GM21390 (cell line): ENCODE measurements around the gene GAK.

Source experiments
- ATAC-seq: cut with Tn5 transposase; IDR thresholded peaks from one replicate; pipeline ENCODE4 v1.9.1; 2021; ENCODE audit not compliant: unreplicated experiment

The GAK gene

DNA sequence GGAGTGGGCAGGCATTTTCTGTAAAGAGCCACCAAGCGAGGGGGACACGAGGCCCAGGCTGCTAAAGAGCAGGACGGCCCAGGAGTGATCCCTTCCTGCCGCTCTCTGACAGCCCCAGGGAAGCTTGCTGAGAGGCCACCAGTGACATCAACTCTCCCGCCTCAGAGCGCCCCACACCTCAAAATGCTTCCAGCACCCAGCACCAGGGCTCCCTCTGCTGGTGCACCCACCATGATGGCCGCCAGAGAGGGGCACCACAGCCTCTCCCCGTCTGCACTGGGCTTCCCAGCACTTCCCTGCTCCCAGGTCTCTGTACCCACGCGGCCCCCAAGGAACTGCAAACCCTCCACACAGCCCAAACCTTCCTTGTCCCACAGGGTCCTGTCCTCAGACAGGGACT, 40.4 kb downstream of the GAK start:
- no peak for ATAC-seq

DNA sequence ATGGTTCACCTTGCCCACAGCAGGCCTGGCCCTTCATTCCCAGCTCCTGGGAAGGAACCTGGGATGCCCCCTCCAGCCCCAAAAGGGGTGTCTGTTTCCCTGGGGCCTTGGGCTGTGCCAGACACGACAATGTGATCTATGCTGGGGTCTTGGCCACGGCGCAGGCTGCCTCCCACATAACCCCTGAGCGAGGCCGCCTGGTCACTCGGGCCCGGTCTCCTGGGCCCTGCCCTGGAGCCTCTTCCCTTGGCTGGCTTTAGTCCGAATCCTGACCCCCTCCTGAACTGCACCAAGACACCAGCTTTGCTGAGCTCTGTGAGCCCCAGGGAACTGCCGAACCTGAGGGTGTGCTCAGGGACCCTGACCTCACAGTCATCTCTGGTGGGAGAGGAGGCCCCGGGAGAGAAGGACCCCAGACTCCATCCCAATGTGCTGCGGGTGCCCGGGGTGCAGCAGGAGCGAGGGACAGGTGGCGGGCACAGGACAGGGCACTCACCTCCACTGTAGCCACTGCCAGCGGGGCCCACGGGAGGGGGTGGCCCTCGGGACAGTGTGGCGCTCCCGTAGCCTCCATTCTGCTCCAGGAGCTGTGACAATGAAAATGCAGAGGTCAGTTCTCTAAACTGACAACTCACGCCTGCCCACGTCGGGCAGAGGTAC, 42.0 kb downstream of the GAK start:
- ATAC-seq, result no peak

DNA sequence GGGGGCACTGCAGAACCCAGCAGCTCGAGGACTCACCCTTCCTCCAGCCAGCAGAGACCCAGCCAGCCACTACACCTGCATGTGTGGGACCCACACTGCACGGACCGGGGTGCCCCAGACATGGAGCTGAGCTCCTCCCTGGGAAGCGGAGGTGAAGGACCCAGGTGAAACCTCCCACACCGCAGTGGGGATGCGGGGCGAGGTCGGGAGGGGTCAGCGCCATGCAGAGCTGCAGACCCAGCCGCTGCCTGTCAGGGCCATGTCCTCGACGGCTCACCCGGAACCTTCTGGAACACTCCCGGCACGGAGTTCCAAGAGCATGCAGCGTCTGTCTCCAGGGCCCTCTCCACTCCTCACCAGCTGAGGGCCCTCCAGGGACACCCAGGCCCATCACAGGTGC, 42.6 kb downstream of the GAK start:
- no peak for ATAC-seq

DNA sequence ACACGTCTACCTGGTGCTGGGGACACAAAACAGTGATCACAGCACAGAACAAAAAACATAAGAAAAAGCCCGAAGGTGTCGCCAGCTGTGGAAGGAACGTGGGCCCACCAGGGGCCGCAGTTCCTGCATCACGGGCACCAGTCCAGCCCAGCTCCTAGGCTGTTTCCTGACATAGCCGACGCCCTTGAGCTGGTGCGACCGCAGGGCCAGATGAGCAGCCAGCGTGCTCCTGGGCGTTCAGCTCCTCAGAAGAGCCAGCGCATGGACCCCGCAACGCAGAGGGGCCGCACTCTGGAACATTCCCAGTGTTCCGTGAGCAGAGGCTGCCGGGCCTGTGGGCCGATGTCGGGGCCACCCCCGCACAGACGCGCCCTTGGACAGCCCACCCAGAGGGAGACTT, 44.1 kb downstream of the GAK start:
- ATAC-seq, result no peak

DNA sequence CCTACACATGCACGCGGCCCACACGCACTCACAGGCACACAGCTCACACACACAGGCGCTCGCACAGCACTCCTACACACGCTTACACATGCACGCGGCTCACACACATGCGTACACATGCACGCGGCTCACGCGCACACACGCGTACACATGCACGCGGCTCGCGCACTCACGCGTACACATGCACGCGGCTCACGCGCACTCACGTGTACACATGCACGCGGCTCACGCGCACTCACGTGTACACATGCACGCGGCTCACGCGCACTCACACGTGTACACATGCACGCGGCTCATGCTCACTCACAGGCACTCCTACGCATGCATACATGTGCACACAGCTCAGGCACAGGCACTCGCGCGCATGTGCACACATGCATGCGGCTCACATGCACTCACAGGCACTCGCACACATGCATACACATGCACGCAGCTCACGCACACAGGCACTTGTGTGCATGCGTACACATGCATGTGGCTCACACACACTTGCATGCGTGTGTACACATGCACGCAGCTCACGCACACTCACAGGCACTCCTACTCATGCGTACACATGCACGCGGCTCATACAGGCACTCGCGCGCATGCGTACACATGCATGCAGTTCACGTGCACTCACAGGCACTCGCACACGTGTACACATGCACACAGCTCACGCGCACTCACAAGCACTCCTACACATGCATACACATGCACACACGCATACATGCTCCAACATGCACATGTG, 44.9 kb downstream of the GAK start:
- ATAC-seq, result no peak

DNA sequence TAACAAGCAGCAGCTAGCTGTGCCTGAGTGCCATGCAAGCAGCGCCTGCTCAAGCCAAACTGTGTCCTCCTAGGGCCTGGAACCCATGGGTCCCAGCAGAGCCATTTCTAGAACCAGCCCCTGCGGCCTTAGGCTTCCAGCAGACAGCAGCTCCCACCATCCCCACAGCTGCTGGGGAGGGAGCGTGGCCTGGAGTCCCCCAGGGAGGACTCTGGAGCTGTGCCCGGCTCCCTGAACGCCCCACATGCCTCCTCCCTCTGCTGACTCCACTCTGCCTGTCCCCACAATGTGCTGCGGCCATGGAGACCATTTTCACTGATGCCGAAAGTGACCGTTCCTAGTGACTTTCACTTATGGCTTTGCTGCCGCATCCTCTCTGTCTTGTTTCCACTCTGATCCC, 45.9 kb downstream of the GAK start:
- no peak for ATAC-seq

DNA sequence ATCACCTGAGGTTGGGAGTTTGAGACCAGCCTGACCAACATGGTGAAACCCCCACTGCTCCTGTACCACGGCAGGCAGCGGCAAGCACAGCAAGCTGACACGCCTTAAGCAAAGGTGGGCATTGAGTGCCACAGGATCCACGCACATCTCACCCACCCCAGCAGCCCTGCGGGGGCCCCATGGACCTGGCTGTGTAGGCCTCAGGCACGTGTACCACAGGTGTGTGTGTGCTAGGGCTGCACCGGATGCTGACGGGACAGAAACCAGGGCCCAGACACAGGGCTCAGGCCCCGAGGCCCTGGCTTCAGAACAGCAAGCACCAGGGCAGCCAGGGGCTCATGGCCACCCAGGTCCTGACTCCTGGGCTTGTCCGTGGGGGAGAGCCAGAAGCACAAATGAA, 46.8 kb downstream of the GAK start:
- ATAC-seq, result no peak

DNA sequence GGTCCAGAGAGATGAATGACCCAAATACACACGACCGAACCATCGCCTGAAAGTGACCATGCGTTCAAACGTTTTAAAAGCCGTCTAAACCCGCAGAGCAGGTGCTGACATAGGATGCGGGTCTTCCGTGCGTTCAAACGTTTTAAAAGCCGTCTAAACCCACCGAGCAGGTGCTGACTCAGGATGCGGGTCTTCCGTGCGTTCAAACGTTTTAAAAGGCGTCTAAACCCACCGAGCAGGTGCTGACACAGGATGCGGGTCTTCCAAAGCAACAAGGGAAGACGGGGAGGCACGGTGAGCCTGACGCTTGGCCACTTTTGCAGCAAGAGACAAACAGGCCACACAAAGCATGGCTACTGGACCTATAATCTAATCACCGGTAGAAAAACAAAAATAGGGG, 47.2 kb downstream of the GAK start:
- no peak for ATAC-seq

DNA sequence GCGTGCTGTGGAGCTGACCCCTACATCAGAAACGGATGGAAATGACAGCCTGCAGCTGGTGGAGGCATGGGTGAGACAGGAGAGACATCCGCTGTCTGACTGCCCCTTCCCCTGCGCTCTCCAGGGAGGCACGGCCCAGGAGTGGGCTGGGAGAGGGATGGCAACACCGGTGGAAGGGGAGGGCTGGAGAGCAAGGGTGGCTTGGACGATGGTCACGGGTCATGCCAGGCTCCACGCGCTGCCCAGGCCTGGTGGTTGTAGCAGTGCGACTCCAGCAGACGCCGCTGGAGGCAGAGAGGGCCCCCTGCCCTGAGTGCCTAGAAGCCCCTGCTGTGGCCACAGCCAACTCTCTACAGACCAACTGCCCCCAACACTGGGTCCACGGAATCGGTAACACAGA, 47.9 kb downstream of the GAK start:
- no peak for ATAC-seq

DNA sequence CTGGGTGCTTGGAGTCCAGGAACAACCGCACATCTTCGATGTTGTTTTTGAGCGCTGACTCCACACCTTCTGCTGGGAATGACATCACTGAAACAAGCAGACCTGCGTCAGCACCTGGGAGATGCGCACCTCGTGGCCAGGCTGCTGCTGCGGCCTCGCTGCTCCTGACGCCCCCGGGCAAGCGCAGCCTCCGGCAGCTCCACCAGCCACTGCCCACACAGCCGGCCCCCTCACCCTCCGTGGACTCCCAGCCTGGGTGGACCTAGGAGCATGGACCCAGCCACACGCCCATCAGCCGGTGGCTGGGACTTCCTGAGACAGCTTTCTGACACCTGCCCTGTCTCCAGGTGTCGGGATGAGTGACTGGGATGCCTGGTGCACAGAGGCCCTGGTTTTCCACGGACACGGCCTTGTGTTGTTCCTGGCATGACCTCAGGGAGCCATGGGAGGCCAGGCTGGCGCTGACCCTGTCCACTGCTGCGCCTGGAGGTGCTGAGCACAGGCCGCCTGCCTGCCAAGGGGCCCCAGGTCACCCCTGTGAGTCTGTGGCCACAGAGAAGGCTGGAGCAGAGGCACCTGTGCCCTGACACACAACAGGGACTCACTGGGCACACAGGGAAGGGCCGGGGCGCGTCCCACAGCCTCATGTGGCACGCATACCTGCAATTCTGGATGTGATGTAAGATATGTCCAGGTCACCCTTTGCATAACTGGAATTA, 48.6 kb downstream of the GAK start:
- ATAC-seq, result no peak

DNA sequence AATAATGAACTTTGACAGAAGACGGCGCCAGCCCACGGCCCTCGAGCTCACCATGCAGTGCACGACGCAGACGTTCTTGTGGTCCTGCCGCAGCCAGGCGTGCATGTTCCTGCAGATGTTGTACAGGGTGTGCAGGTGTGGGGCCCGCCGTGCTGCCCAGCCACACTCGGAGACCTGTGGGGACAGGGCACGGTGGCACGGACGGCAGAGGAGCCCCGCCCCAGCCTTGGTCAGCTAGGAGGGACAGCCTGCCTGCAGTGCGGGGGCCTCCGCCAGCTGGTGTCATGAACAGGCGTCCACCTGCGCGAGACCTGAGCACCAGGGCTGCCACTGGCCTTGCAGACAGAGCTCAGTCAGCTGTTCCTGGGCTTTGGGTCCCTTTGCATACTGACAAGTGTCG, 49.5 kb downstream of the GAK start:
- no peak for ATAC-seq

DNA sequence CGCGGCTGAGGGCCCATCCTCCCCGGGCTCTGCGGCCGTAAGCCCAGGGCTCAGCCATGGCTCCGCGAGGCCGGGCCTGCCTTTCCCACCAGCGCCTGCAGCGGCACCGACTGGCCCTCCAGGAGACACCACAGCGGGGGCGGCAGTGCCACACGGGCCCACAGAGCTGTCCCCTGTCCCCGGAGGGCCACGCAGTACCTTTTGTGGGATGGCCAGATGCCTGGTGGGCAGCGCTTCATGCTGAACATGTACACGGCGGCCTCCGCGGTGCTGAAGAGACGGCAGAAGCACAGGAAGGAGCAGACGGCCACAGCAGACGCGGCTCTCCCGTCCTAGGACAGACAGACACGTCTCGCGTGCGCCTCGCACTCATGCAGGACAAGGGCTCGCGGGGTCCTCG, 50.4 kb downstream of the GAK start:
- no peak for ATAC-seq

DNA sequence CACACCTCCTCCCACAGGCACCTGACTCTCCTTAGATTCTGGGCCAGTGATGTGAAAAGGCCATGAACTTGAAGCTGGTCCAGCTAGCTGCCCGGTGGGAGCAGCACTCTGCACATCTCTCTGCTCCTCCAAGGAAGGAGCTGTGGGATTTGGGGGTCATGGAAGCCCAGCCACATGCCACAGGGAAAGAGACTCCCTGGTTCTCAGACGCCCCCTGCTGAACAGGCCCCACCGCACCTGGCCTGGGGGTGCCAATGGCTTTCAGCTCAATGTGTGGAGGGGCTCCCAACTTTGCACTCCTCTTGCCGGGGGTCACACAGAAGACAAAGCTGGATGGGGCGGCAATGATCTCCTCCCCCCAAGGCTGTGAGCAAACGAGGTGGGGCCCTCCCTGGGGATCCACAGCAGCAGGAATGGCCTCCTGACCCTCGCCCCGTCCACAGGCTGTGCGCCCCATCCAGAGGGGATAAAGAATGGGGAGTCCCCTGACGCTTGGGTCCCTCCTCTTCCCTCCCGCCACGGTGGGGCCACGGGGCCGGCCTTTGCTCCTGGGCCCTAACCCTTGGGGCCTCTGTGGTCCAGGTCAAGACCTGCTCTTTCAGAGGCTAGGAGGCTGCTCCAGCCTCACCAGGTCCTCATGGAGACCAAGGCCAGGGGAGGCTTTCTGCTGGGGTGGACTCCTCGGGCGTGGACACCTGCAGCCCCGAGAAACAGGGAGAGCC, 51.3 kb downstream of the GAK start:
- no peak for ATAC-seq

DNA sequence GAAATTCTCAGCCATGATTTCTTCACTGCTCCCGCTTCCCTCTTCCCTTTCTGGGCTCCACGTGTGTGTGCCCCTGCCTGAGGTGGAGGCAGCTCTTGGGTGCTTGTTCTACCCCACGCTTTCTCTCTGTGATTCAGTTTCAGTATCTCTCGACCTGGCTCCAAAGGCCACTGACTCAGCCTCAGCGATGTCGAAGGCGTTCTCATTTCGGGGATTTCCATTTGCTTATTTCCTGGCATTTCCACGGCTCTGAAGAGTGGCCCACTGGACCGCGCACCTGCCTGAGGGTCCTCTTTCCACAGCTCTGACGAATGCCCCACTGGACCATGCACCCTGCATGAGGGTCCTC, 52.4 kb downstream of the GAK start:
- no peak for ATAC-seq

DNA sequence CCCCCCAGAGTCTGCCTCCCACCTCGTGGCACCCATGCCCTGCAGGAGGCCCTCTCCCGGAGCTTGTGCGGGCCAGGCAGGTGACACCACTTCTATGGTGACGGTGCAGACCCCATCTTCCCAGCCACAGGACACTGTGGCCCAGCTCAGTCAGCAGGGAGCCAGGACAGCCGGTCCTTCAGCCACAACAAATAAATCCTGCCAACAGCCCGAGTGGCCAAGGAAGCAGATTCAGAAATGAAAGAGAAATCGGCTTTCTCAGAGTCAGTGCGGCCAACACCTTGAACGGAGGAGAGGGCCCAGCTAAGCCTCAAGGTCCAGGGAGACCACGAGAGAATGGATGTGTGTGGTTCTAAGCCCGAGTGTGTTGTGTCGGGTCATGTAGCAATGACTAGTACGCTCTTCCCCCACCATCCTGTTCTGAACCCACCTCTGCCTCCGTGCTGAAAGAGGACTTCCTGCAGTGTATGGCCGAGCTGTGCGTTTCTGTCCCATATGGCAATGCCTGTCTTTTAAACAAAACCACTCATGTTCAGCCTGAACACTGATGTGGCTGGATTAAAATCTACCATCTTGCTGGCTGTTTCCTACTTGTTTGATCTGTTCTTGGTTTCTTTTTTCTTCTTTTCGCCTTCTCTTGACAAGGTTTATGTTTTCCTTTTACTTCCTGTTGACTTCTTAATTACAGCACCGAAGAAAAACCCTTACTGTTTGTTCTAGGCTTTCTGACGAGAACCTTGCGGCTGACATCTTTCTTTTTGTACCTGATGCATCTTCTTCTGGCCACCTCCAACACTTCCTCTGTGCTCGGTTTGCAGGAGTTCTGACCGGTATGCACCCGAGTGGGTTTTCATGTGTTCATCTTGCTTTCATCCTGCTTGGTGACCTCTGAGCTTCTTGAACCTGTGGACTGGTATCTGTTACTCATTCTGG, 53.1 kb downstream of the GAK start:
- ATAC-seq, result no peak

DNA sequence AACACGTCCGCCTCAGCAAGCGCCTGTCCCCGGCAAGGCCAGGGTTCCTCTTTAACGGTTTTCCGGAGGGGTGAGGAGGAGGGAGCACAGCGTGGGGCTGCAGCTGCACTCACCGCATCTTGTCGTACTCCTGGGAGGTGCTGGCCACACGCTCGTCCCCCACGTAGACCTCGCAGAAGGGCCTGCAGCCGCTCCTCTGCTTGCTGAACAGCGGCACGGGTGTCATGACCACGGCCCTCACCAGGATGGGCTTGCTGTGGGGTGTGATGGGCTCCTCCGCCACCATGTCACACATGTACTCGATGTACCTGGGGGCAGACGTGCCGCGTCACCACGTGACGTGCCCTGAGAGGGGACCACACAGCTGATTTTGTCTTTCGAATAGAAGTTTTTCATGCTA, 54.6 kb downstream of the GAK start:
- ATAC-seq, result no peak

DNA sequence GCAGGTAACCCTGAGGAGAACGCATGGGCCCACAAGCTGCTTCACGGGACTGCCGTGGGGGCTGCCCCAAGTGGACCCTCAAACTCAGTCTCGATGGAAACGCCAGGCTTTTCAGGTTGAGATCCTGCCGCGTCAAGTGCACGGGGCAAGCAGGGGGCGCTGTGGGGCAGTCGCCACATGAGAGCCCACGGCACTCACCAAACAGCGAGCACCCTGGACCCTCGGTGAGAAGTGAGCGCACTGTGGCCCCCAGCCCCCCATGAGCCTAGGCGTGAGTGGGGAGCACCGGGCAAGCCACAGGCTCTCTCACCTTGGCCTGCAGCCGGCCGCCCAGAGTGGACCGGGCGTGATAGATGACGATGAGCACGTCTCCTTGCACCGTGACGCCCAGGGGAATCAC, 55.3 kb downstream of the GAK start:
- no peak for ATAC-seq

DNA sequence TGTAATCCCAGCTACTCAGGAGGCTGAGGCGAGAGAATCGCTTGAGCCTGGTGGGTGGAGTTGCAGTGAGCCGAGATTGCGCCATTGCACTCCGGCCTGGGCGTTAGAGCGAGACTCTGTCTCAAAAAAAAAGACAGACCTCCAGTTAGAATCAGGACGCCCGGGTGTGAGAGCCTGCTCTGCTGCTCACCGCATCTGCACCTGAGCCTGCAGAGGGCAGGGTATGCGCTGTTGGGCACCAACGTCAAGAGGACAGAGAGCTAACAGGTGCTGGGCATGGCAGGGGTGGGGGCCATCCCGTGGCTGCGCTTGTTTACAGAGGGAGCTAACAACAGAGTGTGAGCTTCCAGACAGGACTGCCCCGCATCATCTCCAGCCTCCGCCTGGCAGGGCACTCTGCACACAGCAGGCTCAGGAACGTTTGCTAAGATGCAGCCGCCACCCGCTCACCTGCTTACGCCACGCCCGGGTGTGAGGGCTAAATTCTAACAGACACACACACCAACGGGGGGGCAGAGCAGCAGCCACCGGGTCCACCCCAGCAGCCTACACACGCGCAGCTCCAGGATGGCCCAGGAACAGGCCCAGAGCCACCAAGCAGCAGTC, 56.2 kb downstream of the GAK start:
- ATAC-seq, result no peak

DNA sequence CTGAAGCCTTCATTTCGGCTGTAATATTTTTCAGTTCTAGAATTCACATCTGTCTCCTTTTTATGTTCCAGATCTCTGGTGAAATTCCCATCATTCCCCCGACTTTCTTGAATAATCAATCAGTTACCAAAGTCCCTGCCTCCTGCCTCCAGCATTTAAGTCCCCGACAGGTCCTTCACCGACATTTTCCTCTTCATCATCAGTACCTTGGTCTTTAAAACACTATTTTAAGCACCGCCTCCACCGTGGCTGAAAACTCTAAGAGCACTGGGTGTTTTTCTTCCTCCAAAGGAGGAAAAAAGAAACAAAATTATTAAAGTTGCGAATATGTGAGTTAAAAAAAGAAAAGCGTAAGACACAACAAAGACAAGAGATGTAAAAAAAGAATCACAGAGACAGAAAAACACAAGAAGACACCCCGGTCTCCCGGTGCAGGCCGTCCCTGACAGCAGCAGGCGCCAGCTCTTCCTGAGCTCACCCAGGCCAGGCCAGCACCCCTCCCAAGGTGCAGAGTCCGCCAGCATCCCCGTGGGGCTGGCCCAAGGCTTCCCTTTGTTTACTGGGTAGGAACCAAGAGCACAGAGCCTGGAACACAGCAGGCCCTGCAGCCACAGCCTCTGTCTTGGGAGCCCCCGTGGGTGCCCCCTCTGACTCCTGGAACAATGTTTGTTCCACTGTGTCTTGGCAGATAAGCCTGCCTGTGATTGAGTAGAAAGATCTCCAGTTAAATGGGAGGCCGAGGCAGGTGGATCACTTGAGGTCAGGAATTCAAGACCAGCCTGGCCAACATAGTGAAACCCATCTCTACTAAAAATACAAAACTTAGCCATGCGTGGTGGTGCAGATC, 56.9 kb downstream of the GAK start:
- no peak for ATAC-seq
